22Rv1 (cell line): ENCODE data around the gene THBS3.

Source experiments
- CTCF ChIP-seq: fragments of 450-650 bp; IDR thresholded peaks from 2 replicates; pipeline ENCODE4 v1.5.1; 2017; ENCODE audit warnings: mild to moderate bottlenecking
- ZFX ChIP-seq: fragments of 450-650 bp; IDR thresholded peaks from 2 replicates; pipeline ENCODE4 v1.6.1; 2017; ENCODE audit warnings: antibody characterized with exemption, borderline replicate concordance

DNA sequence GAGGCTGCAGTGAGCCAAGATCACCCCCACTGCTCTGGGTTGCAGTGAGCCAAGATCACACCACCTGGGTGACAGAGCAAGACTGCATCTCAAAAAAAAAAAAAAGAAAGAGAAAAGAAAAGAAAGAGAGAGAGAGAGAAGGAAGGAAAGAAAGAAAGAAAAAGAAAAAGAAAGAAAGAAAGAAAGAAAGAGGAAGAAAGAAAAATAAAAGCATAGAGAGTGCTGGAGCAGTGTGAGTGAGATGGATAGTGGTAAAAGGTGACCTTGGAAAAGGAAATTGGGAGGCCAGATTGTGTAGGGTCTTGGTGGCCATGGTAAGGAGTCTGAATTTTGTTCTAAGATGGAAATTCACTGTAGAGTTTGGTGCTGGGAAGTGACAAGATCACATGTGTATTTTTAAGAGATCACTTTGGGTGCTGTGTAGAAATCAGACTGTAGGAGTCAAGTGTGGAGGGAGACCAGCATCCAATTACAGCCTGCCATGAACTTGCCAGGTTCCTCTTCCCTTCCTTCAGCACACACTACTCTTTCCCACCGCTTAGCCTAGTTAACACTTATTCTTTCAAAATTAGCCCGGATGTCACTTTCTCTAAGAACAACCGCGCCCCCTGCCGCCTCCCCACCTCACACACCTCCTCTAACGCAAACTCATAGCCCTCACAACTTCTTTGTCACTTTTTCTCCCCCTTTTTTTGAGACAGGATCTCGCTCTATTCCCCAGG is 18.7 kb upstream of the THBS3 start:
- TF ChIP-seq CTCF (peak; percentile 86), ZFX (no peak)
